Measurements from ENCODE around the gene TDRD7.

- no peak for TF ChIP-seq ZNF33B (CRISPR knock-in tag; IDR thresholded peaks at IDR 0.05)
- no peak for TF ChIP-seq ZNF609 (CRISPR knock-in tag; IDR thresholded peaks at IDR 0.05; ENCODE audit: borderline replicate concordance)
- TF ChIP-seq ZNF572 (CRISPR knock-in tag; IDR thresholded peaks at IDR 0.05), result no peak
- no peak for TF ChIP-seq HDAC2 (CRISPR knock-in tag; IDR thresholded peaks at IDR 0.05)
- TF ChIP-seq KLF6 (CRISPR knock-in tag; IDR thresholded peaks at IDR 0.05), result no peak
- no peak for TF ChIP-seq RORA (CRISPR knock-in tag; IDR thresholded peaks at IDR 0.05)
- no peak for TF ChIP-seq HINFP (CRISPR knock-in tag; IDR thresholded peaks at IDR 0.05; ENCODE audit: low read depth)
- TF ChIP-seq ZNF737 (CRISPR knock-in tag; IDR thresholded peaks at IDR 0.05; ENCODE audit: borderline replicate concordance), result no peak
- TF ChIP-seq RFX5 (IDR thresholded peaks at IDR 0.05; ENCODE audit: low read depth, low read length), result no peak
- TF ChIP-seq ATF5 (CRISPR knock-in tag; IDR thresholded peaks at IDR 0.05; ENCODE audit: low read depth), result no peak
- no peak for TF ChIP-seq FOXJ3 (CRISPR knock-in tag; IDR thresholded peaks at IDR 0.05; ENCODE audit: borderline replicate concordance)
- TF ChIP-seq HOXA7 (CRISPR knock-in tag; IDR thresholded peaks at IDR 0.05), result no peak
- no peak for TF ChIP-seq SALL1 (CRISPR knock-in tag; IDR thresholded peaks at IDR 0.05)
- no peak for TF ChIP-seq CEBPB (IDR thresholded peaks at IDR 0.05; ENCODE audit: borderline replicate concordance, low read depth, low read length)
Measured at GRCh38 chr9:97403746-97404316, 8.1 kb upstream of the TDRD7 start.

Measured in HepG2 (cell line).